Cardiac fibroblast (primary cell): Measurements from ENCODE around the gene KLRK1.
"Not testable (repeated sequence)": the region's sequence is repeated elsewhere in the genome, so short reads cannot be mapped to it uniquely, and the experiment has no call there.

ENCODE experiments used
- DNase-seq, 2 donors: peaks; one replicate each; pipeline versions ENCODE4 v3.0.0 to v3.0.0-alpha.2; 2010; ENCODE audit warnings: low read depth in 2 of 2
- H3K4me3 ChIP-seq, 2 donors: replicated peaks in 1 of 2; 1 replicate in 1 of 2; 2 replicates in 1 of 2; pipeline ENCODE4 v1.5.1; 2011; ENCODE audit warnings: low read depth in 2 of 2, low read length in 2 of 2, mild to moderate bottlenecking in 2 of 2, moderate library complexity in 1 of 2
- CTCF ChIP-seq: IDR thresholded peaks from one replicate; pipeline ENCODE4 v1.5.1; 2011; ENCODE audit warnings: low read depth, mild to moderate bottlenecking, low read length, inconsistent platforms

The KLRK1 gene

DNA sequence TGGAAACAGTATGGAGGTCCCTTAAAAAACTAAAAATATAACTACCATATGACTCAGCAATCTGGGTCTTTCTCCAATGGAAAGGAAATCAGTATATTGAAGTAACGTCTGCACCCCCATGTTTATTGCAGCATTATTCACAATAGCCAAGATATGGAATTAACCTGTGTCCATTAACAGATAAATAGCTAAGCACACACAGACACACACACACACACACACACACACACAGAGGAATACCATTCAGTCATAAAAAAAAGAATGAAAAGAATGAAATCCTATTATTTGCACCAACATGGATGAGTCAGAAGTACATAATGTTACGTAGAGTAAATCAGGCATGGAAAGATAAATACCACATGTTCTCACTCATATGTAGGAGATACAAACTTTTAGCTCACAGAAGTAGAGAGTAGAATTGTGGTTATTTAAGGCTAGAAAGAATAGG, 4.7 kb downstream of the KLRK1 start:
- no peak overlapping the region for H3K4me3 ChIP-seq
- TF ChIP-seq CTCF, result no peak
- DNase-seq, result peak; percentile 75 to 91

GRCh38 chr12:10384191-10384590, 5.7 kb downstream of the KLRK1 start:
- no peak overlapping the region for H3K4me3 ChIP-seq
- DNase-seq, result no peak
- no peak for TF ChIP-seq CTCF

GRCh38 chr12:10381928-10382628, 7.8 kb downstream of the KLRK1 start:
- DNase-seq, result no peak
- TF ChIP-seq CTCF, result no peak
- H3K4me3 ChIP-seq, result no peak overlapping the region

DNA sequence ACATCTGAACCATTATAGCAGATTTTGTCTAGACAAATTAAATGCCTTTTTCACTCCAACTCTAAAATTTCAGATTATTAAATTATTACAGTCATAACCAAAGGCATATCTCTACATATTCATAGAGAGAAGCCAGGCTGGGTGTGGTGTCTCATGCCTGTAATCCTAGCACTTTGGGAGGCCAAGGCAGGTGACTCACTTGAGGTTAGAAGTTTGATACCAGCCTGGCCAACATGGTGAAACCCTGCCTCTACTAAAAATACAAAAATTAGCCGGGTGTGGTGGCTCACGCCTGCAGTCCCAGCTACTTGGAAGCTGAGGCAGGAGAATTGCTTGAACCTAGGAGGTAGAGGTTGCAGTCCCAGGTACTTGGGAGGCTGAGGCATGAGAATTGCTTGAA, 11.1 kb downstream of the KLRK1 start:
- DNase-seq, result not testable (repeated sequence)

GRCh38 chr12:10374624-10375018, 15.2 kb downstream of the KLRK1 start:
- no peak for TF ChIP-seq CTCF
- no peak for DNase-seq

More for the DNA sequence above, 11.1 kb downstream of the KLRK1 start:
- not testable (repeated sequence) for H3K4me3 ChIP-seq

GRCh38 chr12:10372559-10372958, 17.3 kb downstream of the KLRK1 start:
- no peak for TF ChIP-seq CTCF
- DNase-seq, result no peak
- no peak overlapping the region for H3K4me3 ChIP-seq

More at GRCh38 chr12:10374624-10375018, 15.2 kb downstream of the KLRK1 start:
- H3K4me3 ChIP-seq, result no peak overlapping the region

- not testable (repeated sequence) for H3K4me3 ChIP-seq
These were observed 17.8 kb downstream of the KLRK1 start for GRCh38 chr12:10371893-10372535.

More at GRCh38 chr12:10371893-10372535, 17.8 kb downstream of the KLRK1 start:
- not testable (repeated sequence) for DNase-seq
